Activated CD8-positive, alpha-beta memory T cell treated with anti-CD3 and anti-CD28 coated beads, Interleukin-2, amount 50 U/mL, for 24 hours (primary cell): ENCODE data around the gene TRIP12.
"Not testable (repeated sequence)": the region's sequence is repeated elsewhere in the genome, so short reads cannot be mapped to it uniquely, and the experiment has no call there.

Source experiments
- DNase-seq: peaks from one replicate; pipeline ENCODE4 v3.0.0-alpha.2; 2020; ENCODE audit errors: extremely low read depth

TRIP12 gene

DNA sequence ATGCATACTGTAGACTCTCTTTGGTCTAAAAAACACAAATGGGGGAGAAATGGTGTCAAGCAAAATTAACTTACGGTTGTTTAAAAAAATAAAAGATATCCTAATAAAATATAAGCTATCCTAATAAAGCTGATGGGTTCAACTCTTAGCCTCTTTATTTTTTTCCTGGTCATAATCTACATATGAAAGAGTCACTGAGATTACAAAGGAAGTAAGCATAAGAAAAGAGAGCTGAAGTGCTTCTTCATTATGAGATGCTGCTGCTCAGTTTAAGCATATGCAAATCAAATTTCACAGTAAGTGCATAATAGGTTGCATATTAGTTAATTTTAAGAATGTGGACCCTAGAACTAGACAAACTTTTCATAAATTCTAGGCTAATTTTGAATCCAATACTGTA, 147.6 kb downstream of the TRIP12 start:
- DNase-seq, result no peak

DNA sequence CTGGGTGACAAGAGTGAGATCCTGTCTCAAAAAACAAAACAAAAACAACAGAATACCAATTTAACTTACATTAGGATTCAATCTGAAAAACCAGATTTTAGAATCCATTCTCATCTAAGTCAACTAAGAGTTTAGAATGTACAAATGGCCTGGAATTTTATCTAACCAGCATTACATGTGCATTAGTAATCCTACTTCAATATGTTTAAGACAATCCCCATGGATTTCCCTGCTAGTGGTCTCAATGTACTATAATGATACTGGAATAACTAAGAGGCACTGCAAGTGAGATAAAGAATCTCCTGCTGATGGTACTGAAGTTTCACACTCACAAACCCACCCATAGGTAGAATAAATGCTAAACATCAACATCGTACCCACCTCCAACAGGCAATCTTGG, 153.6 kb downstream of the TRIP12 start:
- no peak for DNase-seq

DNA sequence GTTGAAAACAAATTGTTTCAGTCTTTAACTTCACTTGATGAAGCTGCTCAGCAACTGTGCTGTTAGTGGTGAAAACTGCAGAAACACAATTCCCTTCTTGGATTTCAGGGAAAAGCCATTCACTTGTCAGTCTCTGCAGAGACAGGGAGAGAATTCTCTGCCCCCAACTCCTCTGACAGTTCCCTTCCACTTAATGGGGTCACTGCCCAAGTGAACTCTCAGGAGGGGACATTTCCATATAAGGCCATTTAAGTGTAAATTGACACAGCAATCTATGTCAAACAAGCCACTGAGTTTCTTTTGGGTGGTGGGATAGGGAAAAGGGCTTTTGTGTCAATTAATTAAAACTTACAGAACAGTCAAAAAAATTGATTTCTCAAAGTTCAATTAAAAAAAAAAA, 156.1 kb downstream of the TRIP12 start:
- no peak for DNase-seq

DNA sequence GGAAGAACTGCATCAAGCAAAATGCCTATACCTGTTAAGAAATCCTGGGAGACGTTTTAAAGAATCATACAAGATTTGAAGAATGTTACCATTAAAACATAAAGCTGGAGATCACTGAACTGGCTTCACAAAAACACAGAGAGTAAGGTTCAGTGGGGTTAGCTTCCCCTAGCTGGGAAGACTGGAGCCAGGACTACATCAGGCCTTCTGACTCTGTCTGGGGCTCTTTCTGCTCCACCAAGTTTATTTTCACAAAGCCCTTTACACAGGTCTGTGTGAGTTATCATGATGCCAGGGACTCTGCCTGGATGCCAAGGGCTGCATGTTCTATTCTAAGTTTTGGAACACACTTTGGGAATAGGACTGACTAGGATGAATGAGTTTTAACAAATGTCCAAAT, 160.1 kb downstream of the TRIP12 start:
- DNase-seq, result no peak

DNA sequence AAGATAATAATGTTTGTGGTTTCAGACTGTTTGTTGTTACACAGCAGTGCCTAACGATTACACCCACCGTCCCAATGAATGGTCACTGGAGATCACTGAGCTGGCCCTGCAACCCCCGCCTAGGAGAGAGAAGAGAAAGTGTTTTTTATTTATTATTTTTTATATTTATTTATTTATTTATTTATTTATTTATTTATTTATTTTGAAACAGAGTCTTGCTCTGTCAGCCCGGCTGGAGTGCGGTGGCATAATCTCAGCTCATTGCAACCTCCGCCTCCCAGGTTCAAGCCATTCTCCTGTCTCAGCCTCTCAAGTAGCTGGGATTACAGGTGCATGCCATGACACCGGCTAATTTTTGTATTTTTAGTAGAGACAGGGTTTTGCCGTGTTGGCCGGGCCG, 164.3 kb downstream of the TRIP12 start:
- not testable (repeated sequence) for DNase-seq

DNA sequence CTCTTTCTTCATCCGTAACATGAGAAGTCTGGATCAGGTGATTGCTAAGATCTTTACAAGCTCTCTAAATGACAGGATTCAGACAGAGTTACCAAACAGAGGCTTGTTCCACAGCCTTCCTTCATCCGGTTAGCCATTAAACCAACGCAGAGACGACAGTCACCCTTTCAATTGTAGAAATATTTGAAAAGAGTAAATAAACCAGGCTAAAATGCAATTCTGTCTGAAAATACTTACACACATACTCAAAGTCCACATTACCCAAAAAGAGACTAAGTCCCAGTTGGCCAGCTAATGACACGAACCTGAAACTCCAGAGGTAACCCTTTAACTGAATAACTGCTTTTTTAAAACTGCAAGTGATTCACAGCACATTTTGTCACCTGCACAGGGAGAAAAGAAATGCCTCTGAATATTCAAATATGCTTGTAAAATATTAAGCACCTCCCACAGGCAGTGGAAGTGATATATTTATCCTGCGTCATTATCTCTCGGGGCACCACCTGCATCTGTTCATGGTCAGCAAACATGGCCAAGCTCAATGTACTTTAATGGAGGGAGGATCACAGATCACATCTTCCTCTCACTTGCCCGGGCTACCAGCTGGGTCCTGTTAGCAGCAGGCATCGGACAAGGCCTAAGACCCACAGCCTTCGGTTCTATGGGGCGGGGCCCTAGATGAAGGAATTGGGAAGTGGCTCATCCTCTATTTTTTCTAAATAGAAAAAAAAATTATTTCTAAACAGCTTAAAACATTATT, 168.7 kb downstream of the TRIP12 start:
- no peak for DNase-seq

DNA sequence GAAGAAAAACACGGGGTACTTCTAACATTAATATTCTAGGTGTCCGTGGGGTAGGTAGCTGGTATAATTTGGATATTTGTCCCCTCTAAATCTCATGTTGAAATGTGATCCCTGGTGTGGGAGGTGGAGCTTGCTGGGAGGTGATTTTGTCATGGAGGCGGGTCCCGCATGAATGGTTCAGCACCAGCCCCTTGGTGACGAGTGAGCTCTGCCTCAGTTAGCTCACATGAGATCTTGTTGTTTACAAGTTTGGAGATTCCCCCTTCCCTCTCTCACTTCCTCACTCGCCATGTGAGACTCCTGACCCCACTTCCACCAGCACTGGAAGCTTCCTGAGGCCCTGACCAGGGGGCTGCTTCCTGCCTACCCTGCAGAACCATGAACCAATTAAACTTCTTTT, 172.0 kb downstream of the TRIP12 start:
- DNase-seq, result no peak

DNA sequence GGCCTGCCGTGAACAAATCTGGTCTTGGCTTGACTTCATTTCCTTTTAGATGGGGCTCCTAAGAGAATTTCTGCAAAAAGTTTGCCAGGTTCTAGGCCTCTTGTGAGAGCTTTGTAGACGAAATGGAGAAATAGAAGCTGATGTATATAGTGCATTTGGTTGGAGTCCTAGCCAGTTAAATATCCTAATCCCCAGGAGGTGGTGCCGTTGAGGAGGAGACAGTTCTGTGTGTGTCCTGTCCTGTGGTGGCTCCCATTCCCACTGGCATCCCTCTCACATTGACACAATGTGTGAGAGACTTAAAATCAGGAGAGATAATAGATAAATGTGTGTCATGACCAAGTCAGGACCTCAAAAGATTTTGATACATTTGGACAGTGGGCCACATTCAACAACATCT, 172.9 kb downstream of the TRIP12 start:
- no peak for DNase-seq

DNA sequence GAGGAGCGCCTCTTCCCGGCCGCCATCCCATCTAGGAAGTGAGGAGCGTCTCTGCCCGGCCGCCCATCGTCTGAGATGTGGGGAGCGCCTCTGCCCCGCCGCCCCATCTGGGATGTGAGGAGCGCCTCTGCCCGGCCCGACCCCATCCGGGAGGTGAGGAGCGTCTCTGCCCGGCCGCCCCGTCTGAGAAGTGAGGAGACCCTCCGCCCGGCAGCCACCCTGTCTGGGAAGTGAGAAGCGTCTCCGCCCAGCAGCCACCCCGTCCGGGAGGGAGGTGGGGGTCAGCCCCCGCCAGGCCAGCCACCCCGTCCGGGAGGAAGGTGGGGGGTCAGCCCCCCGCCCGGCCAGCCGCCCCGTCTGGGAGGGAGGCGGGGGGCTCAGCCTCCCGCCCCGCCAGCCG, 179.1 kb downstream of the TRIP12 start:
- not testable (repeated sequence) for DNase-seq

DNA sequence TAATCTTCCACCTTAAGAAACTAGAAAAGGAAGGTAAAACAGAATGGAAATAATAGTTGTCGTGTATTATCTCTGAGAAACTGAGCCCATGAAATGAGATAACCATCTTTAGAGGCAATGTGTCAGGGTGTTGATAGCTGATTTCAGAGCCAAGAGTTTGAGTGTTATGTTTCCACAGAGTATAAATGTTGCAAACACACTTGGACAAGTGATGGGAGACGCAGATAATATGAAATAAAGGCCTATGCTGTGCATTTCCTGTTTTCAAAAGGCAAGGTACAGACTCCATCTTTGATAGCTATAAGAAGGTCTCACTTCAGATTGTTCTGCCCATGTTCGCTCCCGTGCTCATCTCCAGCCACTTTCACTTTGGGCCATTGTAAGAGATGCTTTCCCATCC, 181.5 kb downstream of the TRIP12 start:
- no peak for DNase-seq

DNA sequence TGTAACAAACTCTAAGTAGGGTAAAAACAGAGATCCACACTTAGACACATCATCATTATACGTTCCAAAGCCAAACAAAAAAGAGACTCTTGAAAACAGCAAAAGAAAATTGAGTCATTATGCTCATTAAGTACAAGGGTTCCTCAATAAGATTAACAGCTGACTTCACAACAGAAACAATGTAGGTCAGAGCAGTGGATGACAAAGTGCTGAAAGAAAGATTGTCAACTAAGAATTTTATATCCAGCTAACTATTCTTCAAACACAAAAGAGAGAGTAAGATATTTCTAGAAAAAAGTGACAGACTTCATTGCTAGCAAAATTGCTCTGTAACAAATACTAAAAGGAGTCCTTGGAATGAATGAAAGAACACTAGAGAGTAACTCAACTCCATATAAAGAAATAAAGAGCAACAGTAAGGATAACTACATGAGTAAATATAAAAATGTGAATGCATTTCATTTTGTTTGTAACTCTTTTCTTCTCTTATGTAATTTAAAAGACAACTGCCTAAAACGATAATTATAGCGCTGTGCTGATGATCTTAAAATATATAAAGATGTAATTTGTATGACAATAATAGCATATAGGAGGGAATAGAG, 183.7 kb downstream of the TRIP12 start:
- DNase-seq, result no peak

DNA sequence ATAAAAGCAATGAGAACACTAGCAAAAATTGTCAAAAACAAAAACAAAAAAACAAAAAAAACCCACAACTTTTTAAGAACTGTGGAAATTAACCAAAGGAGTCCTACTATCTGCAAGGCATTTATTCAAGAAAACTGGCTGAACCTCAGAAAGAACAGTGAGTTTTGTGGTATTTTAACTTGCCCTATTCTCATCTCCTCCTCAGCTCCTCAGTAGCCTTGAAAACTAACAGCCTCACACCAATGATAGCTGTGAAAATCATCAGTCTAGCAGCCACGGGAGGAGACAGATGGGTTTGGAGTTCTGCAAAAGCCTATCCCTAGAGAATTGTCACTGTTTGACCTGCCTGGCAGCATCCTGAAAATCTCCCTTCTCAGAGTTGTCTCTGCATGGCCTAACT, 187.4 kb downstream of the TRIP12 start:
- DNase-seq, result no peak

DNA sequence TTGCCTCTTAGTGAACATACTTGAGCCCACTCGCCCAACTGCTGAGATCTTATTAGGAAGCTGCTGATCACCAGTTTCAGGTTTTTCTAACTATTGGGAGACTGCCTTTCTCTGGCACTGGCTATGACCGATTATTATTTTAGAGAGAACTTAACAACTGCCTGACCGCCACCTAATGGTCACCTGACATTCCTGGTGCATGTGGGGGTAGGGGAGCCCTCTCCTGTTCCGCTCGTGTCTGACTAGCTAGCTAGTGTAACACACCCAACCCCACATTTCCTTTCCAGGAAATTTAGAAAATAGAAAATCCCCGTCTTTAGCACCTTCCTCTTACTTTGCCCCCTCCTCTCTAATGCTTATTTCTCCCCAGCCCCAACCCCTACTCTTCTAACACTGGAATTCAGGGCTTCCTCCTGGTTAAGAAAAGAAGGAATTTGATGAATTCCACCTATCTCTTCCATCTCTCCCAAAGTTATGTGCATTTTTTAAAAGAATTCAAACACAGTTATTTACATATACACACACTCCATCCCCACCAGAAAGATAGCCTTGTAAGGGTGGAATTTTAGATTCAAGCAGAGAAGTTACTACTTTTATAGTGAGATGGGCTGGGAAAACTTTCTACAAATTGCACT, 188.1 kb downstream of the TRIP12 start:
- no peak for DNase-seq

DNA sequence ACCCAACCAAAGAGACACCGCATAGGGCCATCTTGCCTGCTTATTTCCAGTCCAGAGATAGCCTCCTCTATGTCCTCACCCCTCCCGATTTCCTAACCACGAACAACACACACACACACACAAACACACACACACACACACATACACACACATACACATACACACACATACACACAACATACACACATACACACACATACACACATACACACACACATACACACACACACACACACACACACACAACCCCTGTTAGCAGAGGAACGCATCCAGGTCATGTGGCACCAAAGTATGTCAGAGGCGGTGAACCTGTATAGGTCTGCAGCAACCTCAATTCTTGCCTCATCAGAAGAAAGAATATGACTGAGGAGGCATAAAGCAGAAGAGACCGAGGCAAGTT, 188.9 kb downstream of the TRIP12 start:
- DNase-seq, result no peak

DNA sequence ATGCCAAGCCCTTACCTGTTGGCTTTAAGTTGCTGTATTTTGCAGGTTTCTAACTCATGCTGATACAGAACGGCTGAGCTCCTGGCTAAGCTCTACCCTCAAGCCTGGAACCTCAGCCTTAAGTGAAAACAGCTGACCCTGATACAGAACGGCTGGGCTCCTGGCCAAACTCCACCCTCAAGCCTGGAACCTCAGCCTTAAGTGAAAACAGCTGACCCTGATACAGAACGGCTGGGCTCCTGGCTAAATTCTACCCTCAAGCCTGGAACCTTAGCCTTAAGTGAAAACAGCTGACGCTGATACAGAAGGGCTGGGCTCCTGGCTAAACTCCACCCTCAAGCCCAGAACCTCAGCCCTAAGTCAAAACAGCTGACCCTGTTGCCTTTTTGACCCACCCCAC, 189.9 kb downstream of the TRIP12 start:
- no peak for DNase-seq

DNA sequence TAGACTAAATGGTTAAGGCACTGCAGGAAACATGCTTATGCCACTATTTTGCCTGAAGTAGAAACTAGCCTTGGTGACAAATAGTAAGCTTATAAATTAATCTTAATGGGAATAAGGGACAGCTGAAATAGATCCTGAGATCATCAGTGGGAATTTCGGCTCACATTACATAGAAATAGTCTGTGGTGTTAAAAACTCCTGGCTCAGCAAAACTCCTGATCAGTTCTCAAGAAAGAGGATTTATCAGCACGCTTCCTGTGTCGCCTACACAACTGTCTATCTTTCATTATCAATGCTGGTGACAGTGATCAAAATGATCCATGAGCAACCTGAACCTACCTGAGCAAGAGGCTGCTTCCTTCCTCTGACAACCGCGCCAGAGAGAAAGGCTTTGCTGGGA, 190.4 kb downstream of the TRIP12 start:
- DNase-seq, result no peak

DNA sequence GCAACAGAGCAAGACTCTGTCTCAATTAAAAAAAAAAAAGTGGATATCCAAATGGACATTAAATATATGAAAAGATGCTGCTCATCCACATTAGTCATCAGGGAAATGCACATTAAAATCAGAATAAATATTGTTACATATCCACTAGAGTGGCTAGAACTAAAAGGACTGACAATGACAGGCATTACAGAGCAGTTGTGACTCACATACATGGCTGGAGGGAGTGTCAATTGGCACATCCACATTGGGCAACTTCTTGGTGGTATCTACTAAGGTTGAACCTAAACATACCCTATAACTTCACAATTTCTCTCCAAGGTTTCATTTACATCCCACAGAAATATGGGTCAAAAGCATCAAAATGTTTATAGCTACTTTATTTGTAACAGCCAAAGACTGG, 193.4 kb downstream of the TRIP12 start:
- no peak for DNase-seq

DNA sequence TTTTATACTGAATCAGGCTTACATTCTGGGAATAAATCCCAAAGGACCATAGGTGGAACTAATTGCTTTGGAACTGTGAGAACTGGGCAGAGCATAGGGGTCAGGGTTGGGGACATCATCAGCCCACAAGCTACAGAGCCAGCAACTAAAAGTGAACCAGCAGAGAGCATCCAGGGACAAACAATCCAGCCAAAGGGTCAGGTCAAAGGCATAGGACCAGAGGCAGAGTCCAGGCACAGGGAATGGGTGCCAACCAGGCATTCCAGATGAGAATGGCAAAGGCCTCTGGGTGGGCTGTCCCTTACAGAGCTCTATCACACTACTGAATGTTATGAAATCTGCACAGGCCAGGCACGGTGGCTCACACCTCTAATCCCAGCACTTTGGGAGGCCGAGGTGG, 195.2 kb downstream of the TRIP12 start:
- no peak for DNase-seq

DNA sequence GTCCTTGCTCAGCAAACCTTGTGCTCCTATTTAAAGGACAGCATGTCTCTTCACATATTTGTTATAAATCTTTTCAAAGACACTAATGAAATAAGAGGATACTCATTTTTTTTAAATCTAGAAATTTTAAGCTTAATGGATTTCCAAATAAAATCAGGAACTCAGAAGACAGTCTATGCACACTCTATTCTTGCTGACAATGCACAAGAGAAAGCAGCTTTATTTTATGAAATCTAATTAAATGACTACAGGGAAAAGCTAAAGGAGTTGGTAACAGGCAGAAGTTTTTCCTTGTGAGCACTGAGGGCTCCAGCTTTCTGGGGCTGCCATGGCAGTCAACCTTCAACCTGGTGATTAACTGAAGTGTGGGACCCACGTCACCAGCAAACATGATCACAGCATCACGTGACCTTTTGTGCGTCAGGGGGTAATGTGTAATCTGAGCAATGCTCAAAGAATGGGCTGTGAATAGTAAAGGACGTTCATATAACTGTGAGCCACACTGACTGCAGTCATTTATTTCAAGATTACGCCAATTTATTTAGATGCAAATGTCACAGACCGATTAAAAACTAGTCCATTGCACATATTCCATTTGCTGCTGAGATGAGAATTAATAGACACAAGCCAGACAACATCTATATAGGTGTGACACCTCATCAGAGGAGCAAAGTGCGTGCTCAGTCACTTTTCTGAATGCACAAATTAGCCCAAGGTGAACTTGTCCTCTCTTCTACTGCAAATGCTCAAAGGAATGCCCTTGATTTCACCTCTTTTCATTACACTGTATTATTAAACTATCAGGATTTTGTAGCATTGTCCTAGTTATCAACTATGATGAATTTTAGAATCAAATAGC, 195.9 kb downstream of the TRIP12 start:
- DNase-seq, result no peak

DNA sequence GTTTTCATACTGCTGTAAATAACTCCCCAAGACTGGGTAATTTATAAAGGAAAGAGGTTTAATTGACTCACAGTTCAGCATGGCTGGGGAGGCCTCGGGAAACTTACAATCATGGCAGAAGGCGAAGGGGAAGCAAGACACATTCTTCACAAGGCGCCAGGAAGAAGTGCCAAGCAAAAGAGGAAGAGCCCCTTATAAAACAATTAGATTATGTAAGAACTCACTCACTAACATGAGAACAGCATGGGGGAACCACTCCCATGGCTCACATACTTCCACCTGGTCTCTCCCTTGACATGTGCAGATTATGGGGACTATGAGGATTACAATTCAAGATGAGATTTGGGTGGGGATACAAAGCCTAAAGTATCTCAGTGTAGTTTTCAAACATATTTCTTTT, 198.6 kb downstream of the TRIP12 start:
- not testable (repeated sequence) for DNase-seq

DNA sequence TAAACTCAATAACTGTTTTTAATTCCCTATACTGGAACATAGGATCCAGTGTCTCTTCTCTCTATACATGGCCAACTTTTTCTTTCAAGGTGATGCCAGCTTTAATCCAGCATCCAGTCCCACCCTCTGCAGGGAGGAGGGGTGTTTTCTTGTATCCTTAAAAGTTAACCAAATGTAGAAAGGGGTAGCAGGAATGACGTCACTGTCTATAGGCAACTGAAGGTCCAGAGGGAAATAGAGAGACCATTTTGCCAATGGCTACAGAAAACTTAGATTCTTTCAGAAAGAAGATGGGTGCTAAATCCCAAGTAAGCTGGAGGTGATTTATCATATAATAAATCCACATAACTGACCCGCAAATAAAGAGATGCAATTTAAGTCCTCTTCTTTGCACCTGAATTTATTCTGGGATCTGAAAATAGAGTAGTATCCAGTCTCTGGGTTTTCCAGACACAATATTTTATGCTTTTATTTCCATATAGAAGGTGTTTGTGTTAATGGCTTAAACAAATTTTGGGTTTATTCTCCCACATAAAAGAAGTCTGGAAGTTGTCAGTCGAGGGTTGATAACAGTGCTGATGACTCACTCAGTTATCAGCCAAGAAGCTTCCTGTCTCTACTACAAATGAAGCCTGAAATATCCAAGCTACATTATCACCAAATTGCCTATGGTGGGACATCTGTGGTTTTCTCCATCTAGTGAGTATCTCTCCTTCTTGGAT, 201.7 kb downstream of the TRIP12 start:
- no peak for DNase-seq

DNA sequence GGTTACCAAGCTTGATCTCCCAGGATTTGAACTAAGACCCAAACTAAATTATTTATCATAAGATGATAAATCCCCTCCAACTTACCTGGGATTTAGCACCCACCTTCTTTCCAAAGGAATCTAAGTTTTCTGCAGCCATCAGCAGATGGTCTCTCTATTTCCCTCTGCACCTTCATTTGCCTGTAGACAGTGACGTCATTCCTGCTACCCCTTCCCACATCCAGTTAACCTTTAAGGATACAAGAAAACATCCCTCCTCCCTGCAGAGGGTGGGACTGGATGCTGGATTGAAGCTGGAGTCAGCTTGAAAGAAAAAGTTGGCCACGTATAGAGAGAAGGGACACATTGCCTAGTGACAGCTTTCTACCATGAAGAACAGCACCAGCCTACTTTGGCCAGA, 203.8 kb downstream of the TRIP12 start:
- no peak for DNase-seq
